Head of caudate nucleus (tissue), 42 donors: ENCODE data around the gene TNNT3.
A peak's percentile ranks its signal among the peaks of the same experiment; 100 is the strongest.

Experiments
- DNase-seq, 42 donors: peaks; one replicate each; pipeline versions ENCODE4 v3.0.0 to v3.0.0-alpha.2; 2020 to 2021; ENCODE audit warnings: mixed read lengths in 7 of 42
- intact Hi-C: fragments of 100-400 bp; cut with DNase I; formaldehyde crosslinking; loops from one replicate; pipeline ENCODE4 v1.15.0; 2022

The TNNT3 gene

DNA sequence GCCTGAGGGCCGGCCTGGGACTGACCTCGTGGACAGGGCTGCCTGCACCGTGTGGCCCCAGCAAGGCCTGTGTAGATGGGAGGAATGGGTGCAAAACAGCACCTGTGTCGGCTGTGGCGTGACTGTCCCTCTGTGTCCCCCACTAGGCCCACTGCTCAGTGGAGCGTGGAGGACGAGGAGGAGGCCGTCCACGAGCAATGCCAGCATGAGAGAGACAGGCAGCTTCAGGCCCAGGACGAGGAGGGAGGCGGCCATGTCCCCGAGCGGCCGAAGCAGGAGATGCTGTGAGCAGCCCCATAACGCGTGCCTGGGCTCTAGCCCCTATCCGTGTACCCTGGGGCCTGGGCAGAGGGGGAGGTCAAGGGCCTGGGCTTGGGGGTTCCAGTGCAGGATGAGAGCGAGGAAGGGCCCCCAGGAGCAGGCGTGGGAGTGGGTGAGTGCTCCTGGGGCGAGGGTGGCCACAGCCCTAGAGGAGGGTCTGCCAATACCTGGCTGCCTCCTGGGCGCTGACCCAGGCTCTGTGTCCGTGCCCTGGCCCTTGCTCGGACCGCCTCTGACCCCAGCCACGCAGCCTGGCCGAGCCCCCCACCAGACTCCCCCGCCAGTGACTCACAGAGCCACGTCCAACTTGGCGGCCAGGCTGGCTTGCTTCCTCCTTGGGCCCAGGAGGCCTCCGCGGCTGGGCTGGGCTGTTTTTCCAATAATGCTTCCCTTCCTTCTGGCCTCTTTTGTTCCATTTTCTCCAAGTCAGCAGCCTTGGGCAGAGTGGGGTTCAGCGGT lies 39.4 kb upstream of the TNNT3 start:
- intact Hi-C loops, result loop anchor here (10.0 kb wide), 1 partner anchor 265 kb away; no protein-coding TSS in a partner anchor
- DNase-seq, result peak in 5 of 42 donors; percentile 8 to 30 (median 16)

DNA sequence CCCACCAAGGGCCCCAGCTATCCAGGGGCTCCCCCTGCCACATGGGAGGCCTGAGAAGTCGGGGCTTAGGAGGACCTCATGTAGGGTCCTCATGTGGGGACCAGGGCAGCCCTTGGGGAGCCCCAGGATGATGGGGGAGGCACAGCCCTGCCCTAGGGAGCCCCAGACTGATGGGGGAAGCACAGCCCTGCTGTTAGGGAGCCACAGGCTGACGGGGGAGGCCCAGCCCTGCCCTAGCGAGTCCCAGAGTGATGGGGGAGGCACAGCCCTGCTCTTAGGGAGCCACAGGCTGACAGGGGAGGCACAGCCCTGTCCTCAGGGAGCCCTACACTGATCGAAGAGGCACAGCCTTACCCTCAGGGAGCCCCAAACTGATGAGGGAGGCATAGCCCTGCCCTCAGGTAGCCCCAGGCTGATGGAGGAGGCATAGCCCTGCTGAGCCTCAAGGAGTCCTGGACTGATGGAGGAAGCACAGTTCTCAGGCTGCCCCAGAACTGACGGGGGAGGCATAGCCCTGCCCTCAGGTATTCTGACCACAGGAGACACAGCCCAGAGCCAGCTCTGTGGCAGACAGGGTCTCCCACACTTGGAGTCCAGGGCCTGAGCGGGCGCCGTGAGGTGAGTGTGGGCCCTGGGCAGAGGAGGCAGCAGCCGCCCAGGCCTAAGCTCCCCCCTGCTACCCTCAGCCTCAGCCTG lies 38.6 kb upstream of the TNNT3 start:
- intact Hi-C loops, result loop anchor here (10.0 kb wide), 1 partner anchor 264 kb away; no protein-coding TSS in a partner anchor
- DNase-seq, result peak in 4 of 42 donors; percentile 4 to 42 (median 13)

DNA sequence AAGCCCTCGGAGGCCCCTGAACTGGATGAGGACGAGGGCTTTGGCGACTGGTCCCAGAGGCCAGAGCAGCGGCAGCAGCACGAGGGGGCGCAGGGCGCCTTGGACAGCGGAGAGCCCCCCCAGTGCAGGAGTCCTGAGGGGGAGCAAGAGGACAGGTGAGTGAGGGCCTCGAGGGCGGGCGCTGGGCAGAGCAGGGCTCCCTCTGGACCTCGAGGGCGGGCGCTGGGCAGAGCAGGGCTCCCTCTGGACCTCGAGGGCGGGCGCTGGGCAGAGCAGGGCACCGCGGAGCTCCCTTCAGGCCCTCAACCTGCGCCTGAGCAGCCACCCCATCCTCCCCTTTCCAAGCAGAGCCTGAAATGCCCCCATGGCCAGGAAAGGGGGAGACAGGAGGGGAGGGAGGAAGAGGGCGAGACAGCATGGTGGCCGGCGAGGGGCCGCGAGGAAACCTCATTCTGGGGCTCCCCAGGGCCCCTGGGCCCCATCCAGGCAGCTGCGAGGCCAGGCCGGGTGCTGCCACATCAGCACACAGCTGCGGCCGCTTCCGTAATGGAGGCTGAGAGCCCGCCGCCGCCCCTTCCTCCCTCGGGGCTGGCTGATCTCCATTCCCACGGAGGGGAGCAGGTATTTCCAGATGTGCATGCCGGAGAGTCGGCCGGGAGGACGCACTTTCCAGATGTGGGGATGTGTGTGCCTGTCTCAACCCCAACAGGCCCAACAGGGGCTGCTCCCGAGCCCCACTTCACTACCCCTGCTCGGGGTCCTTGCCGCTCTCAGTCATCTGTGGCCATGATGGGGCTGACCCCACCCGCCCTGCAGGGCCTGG lies 37.9 kb upstream of the TNNT3 start:
- DNase-seq, result peak in 6 of 42 donors; percentile 9 to 39 (median 18)
- intact Hi-C loops, result loop anchor here (10.0 kb wide), 1 partner anchor 263 kb away; no protein-coding TSS in a partner anchor

DNA sequence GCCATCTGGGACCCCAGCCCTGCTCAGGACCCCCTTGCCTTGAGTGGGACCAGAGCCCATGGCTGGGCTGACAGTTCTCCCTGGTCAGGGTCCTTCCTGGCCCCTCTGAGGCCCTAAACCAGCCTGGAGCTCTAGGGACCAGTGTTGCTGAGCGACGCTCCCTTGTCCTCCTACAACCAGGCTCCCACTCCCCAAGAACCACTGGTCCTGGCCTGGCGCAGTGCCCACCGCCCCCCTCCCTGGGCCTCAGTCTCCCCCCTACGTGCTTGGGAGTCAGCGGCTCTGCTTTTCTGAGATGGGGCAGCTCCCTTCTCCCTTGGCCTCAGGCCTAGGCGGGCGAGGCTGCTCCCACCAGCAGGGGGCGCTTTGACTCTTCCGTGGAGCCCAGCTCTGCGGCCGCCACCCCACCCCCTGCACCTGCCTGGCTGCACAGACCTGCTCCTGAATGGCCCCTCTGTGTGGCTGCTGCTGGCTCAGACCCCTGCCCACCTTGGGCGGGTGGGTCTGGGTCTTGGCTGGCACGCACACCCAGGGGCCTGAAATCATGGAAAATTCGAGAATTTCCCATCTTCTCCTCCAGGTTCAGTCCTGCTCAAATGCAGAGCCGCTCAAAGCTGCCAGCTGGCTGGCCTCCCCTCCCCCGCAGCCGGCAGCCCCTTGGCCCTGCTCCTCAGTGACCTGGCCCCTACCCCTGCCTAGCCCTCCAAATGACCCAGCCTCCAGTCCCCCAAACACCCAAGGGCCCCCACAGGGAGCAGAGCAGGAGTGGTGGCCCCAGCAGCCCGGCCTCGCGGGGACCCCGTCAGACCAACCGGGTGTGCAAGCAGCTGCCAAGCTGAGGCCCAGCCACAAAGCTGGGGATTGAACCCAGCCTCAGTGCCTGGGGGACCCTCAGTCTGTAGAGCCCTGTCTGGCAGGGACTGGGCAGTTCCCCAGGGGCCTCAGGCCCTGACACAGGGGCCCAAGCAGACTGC lies 37.0 kb upstream of the TNNT3 start:
- intact Hi-C loops, result loop anchor here (10.0 kb wide), 1 partner anchor 262 kb away; no protein-coding TSS in a partner anchor
- DNase-seq, result peak; percentile 28 to 88 (median 78)

DNA sequence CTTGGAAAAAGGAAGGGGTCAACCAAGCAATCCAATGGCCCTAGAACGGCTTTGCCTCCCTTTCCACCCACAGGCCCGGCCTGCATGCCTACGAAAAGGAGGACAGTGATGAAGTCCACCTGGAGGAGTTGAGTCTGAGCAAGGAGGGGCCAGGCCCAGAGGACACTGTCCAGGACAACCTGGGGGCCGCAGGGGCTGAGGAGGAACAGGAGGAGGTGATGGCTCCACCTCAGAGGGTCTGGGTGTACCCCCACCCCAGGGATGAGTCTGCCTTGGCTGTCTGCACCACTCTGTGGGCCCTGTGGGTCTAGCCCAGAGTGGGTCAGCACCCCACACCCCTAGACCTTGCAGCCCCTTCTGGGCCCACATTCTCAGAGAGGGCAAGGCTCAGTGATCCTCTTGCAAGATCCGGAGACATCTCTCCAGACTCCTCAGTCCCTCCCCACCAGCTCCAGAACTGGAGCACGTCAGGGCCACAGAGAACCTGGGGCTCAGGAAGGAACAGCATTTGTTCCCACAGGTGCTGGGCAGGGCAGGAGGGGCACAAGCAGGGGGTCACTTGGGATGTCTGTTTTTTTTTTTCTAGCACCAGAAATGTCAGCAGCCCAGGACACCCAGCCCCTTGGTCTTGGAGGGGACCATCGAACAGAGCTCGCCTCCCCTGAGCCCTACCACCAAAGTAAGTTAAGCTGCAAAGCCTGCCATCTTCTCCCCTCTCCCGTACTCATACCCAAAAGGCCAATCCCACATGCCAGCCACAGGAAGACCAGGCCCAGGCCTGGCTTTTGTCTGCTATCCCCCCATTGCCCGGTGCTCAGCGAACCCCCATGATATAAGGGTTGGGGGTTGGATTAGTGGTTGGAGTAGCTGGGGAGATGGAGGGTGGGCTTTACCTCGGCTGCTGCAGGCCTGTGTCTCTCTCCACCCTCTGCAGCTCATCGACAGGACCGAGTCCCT lies 35.9 kb upstream of the TNNT3 start:
- intact Hi-C loops, result loop anchor here (10.0 kb wide), 1 partner anchor 261 kb away; no protein-coding TSS in a partner anchor
- peak in 5 of 42 donors; percentile 7 to 28 (median 13) for DNase-seq

DNA sequence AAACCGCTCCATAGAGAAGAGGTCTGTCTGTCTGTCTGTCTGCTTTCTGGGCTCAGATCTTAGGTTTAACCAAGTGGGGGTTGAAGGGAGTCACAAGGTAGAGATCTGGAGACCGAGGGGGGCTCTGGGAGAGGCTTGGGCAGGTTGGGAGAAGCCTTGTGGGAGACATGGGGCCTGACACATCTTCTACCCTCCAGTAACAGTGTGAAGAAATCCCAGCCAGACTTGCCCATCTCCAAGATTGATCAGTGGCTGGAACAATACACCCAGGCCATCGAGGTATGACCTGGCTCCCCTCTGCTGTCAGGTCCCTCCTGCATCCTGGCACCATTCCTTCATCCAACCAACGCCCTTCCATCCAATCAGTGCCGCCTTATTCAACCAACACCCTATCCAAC lies 35.2 kb upstream of the TNNT3 start:
- intact Hi-C loops, result loop anchor here (10.0 kb wide), 1 partner anchor 260 kb away; no protein-coding TSS in a partner anchor
- peak in 4 of 42 donors; percentile 2 to 19 (median 8) for DNase-seq

DNA sequence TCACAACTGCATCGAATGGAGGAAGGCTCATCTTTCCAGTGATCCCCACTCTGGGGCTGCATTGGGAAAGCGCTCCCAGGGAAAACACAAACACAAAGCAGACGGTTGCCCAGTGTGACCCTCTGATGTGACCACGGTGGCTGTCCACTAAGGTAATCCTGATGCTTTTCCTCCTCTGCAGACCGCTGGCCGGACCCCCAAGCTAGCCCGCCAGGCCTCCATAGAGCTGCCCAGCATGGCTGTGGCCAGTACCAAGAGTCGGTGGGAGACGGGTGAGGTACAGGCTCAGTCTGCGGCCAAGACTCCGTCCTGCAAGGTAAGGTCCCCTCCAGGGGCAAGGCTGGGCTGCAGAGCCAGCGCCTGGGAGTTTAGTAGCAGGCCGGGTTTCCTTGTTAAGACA lies 33.0 kb upstream of the TNNT3 start:
- peak in 2 of 42 donors; percentile 2 to 9 for DNase-seq
- intact Hi-C loops, result loop anchor here (10.0 kb wide), 1 partner anchor 258 kb away; no protein-coding TSS in a partner anchor

DNA sequence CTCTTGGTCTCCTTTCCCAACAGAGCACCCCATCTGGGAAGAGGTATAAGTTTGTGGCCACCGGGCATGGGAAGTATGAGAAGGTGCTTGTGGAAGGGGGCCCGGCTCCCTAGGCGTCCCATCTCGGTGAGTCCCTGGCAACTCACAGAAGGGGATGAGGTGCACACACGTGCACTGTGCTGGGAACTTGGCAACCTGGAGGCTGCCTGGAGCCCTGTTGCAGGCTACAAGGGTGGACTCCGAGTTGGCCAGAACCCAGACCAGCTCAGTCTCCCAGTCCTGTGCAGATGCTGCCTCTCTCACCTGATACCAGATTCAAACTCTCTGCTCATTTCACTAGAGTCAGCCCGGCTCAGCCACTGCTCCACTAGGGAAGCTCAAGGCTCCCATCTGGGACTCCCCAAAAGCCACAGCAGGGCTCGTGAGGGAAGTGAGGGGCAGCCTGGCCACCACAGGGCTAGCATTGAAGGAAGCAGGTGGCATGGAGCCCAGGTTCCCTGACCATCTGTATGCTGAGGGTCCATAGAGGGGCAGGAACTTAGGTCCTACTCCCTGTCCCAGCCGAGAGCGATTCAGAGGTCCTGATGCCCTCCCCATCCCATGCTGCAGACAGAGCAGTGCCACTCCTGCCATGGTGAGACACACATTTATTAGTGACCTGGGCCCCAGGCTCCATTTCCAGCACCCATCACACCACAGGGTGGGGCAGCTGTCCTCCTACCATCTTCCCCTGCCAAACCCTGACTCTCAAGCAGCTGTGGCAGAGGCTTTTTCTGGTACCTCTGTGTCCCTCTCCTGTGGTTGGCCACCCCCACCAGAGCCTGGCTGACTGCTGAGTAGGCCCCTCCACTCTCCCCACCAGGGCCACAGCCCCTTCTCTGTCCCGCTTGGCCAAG lies 31.8 kb upstream of the TNNT3 start:
- peak in 1 of 42 donors; percentile 11 for DNase-seq
- intact Hi-C loops, result loop anchor here (10.0 kb wide), 1 partner anchor 257 kb away; no protein-coding TSS in a partner anchor

DNA sequence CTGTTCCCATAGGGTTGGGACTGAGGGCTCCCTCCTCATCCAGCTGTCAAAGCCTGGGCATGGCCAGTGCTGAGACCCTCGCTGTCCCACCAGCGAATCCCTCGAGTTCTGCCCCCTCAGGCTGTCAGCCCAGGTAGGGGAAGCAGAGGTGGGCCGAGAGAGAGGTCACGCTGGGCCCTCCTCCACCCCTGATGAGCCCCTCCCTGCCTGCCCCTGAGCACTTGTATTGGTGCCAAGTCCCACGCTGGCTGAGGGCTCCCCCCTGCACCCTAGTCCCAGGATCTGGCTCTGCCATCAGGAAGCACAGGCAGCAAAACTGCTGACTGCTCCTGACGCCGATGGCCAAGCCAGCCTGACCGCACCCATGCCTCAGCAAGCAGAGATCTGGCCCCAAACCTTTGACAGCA lies 31.2 kb upstream of the TNNT3 start:
- intact Hi-C loops, result loop anchor here (10.0 kb wide), 1 partner anchor 256 kb away; no protein-coding TSS in a partner anchor

DNA sequence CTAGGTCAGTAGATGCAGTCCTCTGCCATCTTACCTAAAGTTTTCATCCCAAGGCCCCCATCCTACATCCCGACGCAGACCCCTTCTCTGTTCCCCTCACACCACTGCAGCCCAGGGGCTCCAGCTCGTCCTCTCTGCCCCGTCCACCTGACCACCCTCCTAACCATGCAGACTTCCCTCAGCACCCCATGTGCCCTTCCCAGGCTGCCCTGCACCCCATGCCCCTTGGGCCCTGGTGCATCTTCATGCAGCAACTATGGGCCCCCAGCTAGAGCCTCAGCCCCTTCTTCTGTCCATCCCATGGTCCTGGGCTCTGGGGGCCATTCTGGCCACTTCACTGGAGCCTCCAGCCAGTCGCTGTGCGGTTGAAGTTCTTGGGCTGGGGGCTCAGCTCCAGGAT lies 30.7 kb upstream of the TNNT3 start:
- no peak for DNase-seq
- intact Hi-C loops, result loop anchor here (10.0 kb wide), 1 partner anchor 256 kb away; no protein-coding TSS in a partner anchor

More for the DNA sequence above, 31.2 kb upstream of the TNNT3 start:
- DNase-seq, result peak in 1 of 42 donors; percentile 10

DNA sequence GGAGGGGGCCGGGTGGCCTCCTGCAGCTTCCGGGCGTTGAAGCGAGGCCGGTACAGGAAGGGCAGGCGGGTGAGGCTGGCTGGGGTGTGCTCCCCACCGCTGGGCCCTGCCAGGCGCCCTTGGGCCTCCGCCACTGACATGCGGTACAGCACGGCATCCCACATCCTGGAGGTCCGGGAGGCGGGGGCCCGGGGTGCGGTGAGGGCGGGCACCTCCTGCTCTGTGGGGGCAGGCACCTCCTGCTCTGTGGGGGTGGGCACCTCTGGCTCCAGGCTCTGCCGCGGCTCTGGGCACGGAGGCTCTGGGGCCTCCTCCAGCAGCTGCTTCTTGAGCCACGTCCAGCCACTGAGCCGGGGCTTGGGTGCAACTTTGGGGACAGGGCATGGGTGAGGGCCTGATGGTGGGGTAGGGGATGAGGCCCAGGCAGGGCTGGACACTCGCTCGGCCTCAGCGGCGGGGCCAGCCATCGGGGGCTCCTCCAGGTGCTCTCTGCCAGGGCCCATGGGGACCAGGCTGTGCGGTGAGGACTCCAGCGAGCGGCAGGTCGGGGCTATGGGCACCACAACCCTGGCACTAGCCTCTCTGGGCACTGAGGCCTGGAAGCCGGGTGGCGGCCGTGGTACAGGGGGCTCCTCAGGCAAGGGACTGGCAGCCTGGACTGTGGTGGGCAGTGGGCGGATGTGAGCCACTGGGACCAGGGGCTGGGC lies 30.1 kb upstream of the TNNT3 start:
- intact Hi-C loops, result loop anchor here (10.0 kb wide), 1 partner anchor 255 kb away; no protein-coding TSS in a partner anchor
- DNase-seq, result peak in 1 of 42 donors; percentile 11

DNA sequence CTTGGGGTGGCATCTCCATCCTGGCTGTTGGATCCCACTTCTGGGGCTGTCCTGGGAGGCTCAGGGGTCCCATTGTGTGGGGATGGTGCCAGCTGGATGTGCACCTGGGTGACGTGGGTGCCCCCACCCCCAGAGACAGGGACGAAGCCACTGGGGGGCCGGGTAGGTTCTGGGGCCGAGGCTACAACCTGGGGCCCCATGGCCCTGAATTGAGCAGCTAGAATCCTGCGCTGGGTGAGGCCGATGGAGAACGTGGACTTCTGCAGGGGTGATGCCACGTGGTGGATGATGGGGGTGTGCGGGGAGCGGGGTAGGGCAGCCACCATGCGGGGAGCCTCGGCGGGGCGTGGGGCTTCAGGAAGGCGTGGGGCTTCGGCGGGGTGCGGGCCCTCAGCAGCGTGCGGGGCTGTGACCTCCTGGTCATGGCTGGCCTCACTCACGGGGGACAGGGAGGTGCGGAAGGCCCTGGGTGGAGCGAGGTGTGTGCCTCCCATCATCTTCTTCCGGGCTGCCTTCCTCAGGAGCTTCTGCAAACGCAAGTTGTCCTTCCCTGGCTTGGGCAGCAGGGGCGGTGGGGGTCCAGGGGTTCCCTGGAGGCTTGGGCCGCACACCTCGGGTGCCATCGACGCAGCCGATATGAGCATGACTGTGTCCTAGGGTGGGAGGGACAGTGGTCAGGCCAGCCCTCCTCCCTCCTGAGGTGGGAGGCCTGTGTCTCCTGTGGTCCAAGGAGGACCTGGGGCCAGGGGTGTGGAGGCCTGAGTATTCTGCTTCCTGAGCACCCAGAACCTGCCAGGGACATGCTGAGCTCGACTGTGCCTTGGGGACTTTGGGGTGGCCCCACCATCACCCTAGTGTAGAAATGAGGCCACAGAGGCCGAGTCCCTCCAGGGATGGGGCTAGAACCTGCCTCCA lies 29.3 kb upstream of the TNNT3 start:
- intact Hi-C loops, result loop anchor here (10.0 kb wide), 1 partner anchor 255 kb away; no protein-coding TSS in a partner anchor
- DNase-seq, result peak in 1 of 42 donors; percentile 7
